SK-MEL-5 (cell line): Measurements from ENCODE around the gene GABRR2. TPM values are rescaled to one million over a fixed set of nuclear protein-coding genes. Genes with fewer than 3 reads are reported as not detected.

ENCODE experiments used
- DNase-seq: peaks from one replicate; pipeline ENCODE4 v3.0.0-alpha.2; 2016; ENCODE audit warnings: low read depth, low spot score
- in situ Hi-C: cut with HindIII; loops from 2 replicates; pipeline ENCODE4 v1.10.0; 2016; ENCODE audit warnings: low sequenced_read_pairs, high pct_unique_total_duplicates, low pct_unique_long_range_greater_than_20kb
- polyA plus RNA-seq, 2 experiments: library from polyadenylated mRNA; depleted of rRNA; stranded (reverse); fragments of >200 nt; gene quantifications; 2 replicates each; pipeline ENCODE4 v1.2.3, GENCODE V29; 2015
- total RNA-seq: library from RNA; depleted of rRNA; stranded (reverse); fragments of >200 nt; shearing (Covaris generic); gene quantifications from 2 replicates; pipeline ENCODE4 v1.2.3, GENCODE V29; 2014; rRNA removed

Gene GABRR2
- total RNA-seq, result not detected in 2 replicates
- 0.11 TPM in 1 of 2 replicates, not detected in the other for polyA plus RNA-seq (2015; cell fraction: cytosol; rRNA removed)
- polyA plus RNA-seq (2015; cell fraction: nucleus; rRNA removed), result 0.36 and 2.4 TPM in 2 replicates

DNA sequence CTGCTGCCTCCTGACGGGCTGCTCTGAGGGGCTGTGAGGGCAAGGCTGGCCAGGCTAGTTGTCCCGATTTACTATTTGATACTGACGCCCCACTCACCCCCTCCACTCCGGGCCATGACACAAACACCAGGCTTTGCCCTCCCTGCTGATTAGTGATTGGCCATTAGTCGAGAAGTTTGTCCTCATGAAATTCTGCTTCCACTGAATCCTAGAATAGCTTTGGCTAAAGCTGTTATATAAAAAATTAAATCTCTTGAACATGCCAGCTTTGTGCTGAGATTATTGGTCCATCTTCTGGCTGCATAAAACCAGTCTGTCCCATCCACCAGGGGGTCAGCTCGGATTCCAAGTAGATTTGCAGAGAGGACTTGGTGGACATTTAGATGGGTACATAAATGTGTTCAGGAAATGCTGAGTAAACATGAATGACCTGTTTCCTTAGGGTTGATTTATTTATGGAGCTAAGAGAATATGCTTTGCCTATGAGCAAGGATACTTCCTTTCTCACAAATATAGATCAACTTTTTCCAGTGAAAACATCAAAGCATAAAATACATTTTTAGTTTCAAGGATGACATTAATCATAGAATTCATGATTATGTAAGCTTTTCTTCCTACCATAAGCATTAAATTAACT, at the start of gene GABRR2:
Gene GABRR2 (minus strand): TSS at position 51 of the 637 bp plus-strand sequence. CDS start 134 bp downstream, outside the sequence.
- in situ Hi-C loops, result no loop called here
- no peak for DNase-seq

DNA sequence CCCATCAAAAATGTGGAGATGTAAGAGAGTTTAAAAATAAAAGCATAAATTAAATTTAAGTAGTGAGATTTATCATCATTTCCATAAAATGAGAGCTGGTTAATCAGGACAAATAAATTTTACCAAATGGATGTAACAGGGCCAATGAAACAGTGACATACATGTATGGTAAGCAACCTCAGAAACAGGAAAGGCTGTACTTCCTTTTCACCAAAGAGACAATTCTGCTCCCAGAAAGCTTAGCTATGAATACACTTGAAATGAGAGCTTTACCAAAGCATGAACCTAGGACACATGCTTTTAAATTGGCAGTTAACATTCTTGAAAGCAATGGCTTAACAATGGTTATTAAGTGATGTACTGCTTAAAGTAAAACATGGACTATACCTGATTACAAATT, 49.5 kb upstream of the GABRR2 start:
- in situ Hi-C loops, result no loop called here
- no peak for DNase-seq

DNA sequence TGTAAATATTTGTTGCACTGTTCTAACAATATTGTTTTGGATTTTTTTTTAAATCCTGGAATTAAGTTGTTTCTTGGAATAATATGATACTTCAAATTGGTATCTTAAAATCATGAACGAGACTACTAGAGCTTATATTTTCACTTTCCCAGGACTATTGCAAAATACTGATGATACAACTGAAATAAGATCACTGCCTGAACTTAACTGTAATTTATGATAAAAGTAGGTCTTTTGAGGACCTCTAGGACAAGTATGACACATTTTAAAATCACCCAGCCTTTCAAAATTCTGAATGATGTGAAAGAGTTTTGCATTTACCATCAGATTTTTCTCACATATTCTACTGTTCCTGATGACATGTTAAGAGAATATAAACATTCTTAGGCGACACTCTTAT, 46.1 kb upstream of the GABRR2 start:
- DNase-seq, result no peak
- in situ Hi-C loops, result no loop called here

DNA sequence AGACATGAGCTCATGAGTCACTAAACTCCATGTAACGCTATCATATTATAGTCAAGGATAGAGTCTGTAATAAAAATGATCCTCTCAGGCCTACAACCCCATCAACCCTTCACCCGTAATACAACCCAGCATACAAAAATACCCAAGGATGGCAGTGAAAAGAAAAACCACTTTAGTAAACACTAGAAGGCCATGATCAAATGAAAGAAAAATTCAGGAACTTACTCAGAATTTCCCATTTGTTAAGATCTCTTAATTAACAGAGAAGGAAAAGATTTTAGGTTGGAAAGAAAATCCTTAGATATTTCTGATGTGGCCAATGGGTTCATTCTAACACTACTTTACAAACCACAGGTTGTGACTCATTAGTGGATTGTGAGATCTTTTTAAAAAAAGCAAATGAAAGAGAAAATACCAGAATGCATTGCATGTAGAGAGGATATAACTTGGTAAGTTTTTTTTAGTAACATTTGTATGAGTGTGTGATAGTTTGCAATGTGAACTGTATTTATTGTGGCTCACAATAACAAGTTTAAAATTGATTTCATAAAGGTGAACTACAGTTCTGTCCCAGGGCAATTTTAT, 45.4 kb upstream of the GABRR2 start:
- in situ Hi-C loops, result no loop called here

DNA sequence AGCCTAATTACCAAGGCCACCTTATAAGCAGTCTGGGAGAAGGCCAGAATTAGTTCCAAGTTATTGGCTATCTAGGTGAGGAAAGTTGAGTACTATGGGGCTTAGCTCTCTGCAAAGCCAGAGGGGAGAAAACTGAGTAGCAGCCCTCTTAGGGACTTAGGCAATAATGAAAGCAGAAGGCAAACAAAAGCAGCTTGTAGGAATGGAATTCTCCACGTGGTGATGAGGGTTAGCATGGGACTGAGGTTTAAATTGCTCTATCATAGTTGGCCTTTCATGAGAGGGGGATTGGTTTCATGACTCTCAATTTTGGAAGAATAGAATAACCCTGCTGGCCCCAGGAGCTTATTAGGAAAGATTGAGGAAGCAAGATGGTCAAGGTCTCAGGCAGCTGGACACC, 44.5 kb upstream of the GABRR2 start:
- in situ Hi-C loops, result no loop called here
- DNase-seq, result peak; percentile 96

More for the DNA sequence above, 45.4 kb upstream of the GABRR2 start:
- DNase-seq, result peak; percentile 45

DNA sequence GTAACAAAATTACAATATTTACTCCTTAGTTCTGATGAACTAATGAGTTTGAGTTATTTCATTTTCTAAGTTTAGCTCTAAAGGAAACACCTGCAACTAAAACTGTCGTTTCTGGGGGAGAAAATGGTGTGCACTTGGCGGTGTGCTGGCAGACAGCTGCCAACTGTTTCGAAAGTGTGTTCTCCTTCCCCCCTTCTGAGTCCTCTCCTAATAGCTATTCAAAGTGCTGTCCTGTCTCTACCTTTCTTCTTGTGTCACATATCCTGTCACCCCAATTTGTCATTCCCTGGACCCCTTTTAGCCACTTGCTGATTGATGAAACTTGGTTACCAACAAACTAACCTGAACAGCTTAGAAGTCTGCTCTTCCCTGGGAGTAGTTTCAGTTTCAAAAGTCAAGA, 42.3 kb upstream of the GABRR2 start:
- no peak for DNase-seq
- in situ Hi-C loops, result no loop called here

DNA sequence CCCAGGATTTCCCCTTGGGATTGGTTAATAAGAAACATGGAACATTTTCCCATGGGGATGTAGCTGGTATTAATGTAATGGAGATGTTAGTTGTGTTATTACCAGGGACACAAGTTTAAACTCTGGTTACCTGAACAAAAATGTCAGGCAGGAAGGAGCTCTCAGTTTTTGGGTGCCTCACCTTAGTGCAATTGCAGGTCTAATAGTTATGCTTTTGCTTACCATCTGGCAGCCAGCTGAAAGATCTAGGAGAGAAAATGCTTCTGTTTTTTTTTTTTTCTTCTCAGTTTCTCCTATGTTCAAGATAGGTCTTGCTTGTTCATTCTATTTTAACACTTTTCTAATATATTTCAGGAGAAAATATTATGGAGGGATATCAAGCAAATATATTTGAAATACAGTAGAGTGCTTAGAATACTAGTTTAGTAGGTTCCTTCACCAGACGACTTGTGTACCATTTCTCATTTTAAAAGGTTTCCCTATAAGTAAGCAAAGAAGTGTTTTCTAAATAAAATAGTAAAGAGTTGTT, 41.6 kb upstream of the GABRR2 start:
- DNase-seq, result no peak
- in situ Hi-C loops, result no loop called here

DNA sequence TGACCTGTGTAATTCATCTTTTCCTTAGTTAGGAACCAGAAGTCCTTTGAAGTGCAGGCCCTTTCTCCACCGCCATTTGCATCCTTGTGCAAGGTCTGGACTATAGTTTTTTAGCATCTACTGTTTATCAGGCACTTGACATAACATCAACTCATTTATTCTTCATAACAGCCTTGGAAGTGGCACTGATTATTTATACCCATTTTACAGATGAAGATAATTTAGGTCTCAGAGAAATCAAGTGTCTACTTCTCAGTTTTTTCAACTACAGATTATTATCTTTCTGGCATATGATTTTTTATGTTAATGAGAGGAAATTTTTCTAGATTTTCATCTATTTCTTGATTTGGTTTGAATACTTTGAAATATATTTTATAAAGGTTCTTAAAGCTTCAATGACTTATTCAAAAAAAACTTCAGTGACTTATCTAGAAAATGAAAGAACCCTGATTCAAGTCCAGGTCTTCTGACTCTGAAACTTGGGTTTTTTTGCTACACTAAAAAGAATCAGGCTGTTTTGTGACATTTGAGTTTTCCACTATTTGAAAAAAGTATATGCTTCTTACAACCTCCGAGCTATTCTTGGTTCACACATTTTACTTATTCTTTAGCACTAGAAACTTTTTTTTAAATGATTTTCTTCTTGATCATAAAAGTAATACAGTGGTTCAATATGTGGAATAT, 40.6 kb upstream of the GABRR2 start:
- in situ Hi-C loops, result no loop called here

DNA sequence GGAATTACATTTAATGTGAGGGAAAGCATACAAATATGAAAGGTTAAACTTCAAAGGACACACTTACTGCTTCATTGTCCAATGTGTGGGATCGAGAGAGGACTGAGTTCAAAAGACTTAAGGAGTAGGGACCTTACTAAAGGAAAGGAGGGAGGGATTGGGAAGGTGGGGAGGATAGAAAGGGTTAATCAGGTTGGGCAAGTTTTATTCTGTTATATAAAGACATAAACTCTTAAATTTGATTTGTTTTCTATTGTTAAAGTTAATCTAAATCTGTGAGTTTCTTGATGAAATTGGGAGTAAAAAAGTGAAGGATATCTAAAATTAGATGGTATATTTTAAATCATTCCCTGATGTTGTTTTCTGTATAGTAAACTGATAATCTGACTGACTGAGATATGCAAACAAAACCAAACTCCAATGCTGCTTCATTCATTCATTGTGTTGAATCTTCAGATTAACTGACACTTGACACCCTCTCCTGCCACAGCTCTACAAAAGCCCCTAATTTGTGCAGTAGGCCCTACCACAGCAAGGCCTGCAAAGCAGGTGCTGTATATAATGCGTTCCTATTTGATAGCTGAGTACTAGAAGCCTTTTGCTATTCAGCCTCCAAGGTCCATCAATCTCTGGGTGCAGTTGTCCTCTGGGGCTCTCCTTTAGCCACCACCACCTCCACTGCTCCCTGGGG, 38.7 kb upstream of the GABRR2 start:
- no peak for DNase-seq
- in situ Hi-C loops, result no loop called here

More for the DNA sequence above, 40.6 kb upstream of the GABRR2 start:
- DNase-seq, result no peak

DNA sequence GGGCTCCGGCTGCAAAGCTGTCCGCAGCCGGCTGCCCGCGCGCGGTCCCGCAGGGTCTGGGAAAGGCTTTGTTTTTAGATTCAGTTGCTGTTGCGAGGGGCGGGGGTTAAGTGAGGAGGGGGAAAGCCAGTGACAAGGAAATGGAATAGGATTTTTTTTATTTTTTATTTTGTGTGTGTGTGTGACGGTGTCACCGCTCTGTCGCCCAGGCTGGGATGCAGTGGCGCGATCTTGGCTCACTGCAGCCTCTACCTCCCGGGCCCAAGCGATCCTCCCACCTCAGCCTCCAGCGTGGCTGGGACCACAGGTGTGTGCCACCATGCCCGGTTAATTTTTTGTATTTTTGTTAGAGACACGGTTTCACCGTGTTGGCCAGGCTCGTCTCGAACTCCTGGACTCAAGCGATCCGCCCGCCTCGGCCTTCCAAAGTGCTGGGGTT, 38.0 kb upstream of the GABRR2 start:
- in situ Hi-C loops, result no loop called here
- no peak for DNase-seq

DNA sequence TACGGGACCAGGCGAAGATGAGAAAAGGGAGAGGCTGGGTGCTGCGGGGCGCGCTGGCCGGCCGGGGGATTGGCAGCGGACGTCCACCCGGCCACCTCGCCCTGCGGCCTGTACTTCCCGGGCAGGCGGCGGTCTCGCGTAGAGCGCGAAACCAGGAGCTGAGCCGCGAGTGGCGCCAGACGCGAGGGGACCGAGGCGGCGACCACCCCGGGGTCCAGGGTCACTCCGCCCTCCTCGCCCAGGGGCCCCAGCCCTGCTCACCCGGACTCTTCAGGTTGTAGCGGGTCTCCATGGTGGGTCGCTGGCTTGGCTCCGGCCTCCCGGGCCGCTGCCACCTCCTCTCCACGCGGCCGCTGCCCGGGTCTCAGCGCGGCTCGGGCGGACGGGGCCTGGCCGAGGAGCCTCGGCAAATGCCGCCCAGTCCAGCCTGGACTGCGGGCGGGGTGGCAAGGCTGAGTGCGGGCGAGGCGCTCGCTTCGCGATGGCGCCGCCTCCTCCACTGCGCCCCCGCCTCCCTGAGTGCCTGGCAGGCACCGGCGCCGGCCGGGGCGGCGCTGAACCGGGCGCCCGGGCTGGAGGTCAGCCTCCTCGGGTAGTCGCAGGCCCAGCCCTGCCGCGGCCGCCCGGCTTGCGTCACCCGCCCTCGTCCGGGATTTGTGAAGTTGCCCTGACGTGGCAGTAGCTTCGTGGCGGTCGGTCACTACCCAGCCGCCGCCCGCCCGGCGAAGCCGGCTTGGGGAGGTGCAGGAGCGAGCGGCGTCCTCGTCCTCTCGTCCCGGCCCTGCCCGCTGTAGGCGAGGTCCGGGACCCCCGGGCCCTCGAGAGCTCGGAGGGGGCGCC, 37.4 kb upstream of the GABRR2 start, which contains the start of gene UBE2J1:
Gene UBE2J1 (minus strand): TSS at position 445 of the 840 bp plus-strand sequence. CDS start 153 bp downstream, at position 292.
- DNase-seq, result peak; percentile 83
- in situ Hi-C loops, result no loop called here

DNA sequence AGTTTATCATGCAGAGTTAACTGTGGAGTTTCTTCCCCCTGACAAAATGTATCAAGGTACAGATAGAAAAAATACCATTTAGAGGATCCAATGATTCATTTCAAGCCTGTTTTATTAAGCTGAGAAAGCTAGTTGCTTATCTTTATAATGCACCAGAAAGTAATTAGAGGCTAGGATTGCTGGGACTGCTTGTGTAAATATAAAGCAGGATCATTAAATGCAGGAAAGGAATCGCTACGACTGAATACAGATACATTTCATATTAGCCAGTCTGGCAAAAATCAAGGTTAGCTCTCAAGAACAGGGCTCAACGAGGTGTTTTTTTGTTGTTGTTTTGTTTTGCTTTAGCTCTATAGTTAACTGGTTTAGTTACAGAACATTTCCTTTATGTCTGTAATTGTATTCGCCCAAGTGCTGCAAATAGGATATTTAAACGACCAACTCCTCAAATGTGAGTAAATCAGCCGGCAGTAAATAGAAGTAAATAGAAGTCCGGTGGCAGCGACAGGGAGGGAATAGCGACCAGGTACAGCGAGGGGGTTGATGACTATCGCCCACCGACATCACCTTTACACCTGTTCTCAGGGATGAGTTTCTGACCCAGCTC, 36.7 kb upstream of the GABRR2 start:
- DNase-seq, result no peak
- in situ Hi-C loops, result no loop called here

DNA sequence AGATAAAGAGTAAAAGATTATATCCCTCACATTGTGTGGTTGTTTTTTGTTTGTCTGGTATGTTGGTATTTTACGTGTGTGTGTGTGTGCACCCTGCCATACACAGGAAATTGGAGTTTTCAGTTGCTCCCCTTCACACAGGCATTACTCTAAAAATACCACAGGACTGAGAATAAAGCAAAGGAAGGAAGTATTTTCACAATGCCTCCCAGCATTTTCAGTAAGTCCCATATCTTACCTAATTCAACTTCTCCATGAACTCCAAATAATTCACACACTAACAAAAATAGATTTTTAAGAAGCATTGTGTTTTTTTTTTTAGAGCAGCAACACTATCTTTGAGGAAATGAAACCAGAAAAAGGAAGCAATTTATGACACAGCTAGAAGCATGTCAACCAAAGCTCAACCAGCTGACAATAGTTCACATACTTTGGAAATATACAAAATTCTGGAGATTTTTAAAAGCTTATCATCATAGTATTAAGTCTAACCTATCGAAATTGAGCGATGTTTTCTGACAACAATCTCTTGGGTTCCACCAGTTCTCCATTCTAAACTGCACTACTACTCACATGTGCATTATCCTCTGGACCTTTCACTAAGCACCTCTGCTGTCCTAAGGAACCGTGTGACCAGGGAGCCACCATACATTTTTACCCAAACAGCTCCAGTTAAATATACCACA, 35.3 kb upstream of the GABRR2 start:
- DNase-seq, result no peak
- in situ Hi-C loops, result no loop called here

DNA sequence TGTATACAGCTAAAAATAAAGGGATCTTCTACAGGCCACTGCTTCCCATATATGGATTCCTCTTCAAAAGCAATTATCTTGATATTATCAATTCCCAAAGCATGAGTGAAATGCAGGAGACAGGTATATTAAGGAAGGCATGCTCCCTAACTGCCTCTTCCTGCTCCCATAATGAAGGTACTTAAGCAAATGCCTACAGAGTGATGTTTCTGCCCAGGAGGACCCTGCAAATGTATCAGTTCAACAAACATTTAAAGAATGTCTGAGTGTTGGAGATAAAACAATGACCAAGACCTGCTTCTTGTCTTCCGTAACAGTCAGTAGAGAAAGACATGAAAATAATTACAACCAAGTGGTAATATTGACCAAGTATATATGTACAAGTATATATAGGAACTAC, 33.3 kb upstream of the GABRR2 start:
- no peak for DNase-seq
- in situ Hi-C loops, result no loop called here

DNA sequence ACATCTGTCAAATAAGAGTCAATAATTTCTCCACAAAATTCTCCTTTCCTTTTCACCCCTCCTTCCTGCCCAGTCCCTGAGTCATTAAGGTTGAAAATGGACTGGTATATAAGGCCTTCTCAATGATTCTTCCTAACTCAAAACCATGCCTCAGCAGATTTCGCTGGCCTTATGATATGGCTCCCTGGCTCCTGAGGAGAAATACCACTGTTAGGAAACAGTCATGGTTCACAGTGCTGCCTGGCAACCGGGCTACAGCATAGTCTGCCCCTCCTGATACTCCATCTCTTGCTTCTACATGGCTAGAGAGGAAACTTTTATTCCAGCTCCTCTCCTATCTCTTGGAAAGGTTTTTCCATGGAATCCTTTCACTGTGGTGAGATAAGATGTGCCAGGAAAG, 32.7 kb upstream of the GABRR2 start:
- DNase-seq, result peak; percentile 20
- in situ Hi-C loops, result no loop called here

DNA sequence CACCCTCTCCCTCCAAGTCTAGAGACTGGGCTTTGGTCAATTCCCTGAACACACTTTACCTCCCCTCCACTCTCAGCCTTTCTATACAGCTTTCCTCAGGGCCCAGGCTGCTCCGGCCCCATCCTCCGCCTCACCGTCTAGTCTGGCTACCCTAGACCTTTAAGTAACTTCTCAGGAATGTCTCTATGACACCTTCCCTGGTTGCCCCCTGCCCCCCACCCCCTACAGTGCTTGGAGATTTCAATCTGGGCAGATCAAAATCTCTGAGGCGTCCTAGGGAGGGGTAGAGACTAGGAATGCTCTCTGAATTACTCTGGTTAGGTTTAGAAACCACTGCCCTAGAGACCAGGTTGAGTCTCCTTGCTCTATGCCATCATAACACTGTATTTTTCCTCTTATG, 31.3 kb upstream of the GABRR2 start:
- in situ Hi-C loops, result no loop called here
- DNase-seq, result no peak
